Endodermal cell (in vitro differentiated cells): ENCODE results near the gene TM4SF4. TPM values are rescaled to one million over a fixed set of nuclear protein-coding genes. Genes with fewer than 3 reads are reported as not detected.

Experiments
- DNase-seq: peaks from one replicate; pipeline ENCODE4 v3.0.0-alpha.2; 2017
- H3K27ac ChIP-seq: 2 replicates; pipeline ENCODE4 v1.5.1; 2013; ENCODE audit warnings: mild to moderate bottlenecking, low read depth, low read length, moderate library complexity
- H3K27me3 ChIP-seq: 2 replicates; pipeline ENCODE4 v1.6.1; 2013; ENCODE audit warnings: mild to moderate bottlenecking, low read length, moderate library complexity; ENCODE audit not compliant: insufficient read depth, control insufficient read depth, poor library complexity, severe bottlenecking
- H3K36me3 ChIP-seq: 2 replicates; pipeline ENCODE4 v1.7.0; 2013; ENCODE audit warnings: mild to moderate bottlenecking, low read length, moderate library complexity; ENCODE audit not compliant: control insufficient read depth, insufficient read depth
- H3K4me1 ChIP-seq: one replicate; pipeline ENCODE4 v1.7.0; 2013; ENCODE audit warnings: low read length; ENCODE audit not compliant: control insufficient read depth, insufficient read depth
- H3K4me3 ChIP-seq: 2 replicates; pipeline ENCODE4 v1.5.1; 2013; ENCODE audit warnings: mild to moderate bottlenecking, low read length, moderate library complexity
- H3K9ac ChIP-seq: 2 replicates; pipeline ENCODE4 v1.6.1; 2013; ENCODE audit warnings: mild to moderate bottlenecking, low read length, moderate library complexity; ENCODE audit not compliant: poor library complexity, severe bottlenecking; ENCODE audit errors: extremely low read depth
- H3K9me3 ChIP-seq: 2 replicates; pipeline ENCODE4 v1.6.1; 2013; ENCODE audit warnings: mild to moderate bottlenecking, low read length, moderate library complexity; ENCODE audit not compliant: control insufficient read depth
- H3K27ac Mint-ChIP-seq: 2 replicates; pipeline ENCODE4 v1.8.0; 2020; ENCODE audit warnings: mixed read lengths
- H3K27me3 Mint-ChIP-seq: 2 replicates; pipeline ENCODE4 v1.8.0; 2021; ENCODE audit warnings: mild to moderate bottlenecking, mixed read lengths; ENCODE audit not compliant: insufficient read depth
- H3K36me3 Mint-ChIP-seq: 2 replicates; pipeline ENCODE4 v1.8.0; 2020; ENCODE audit warnings: low read depth, mixed read lengths
- H3K4me1 Mint-ChIP-seq: 2 replicates; pipeline ENCODE4 v1.8.0; 2020; ENCODE audit warnings: mixed read lengths
- H3K4me3 Mint-ChIP-seq: 2 replicates; pipeline ENCODE4 v1.8.0; 2020; ENCODE audit warnings: mild to moderate bottlenecking, moderate library complexity, mixed read lengths
- H3K9me3 Mint-ChIP-seq: 2 replicates; pipeline ENCODE4 v1.8.0; 2020; ENCODE audit warnings: mild to moderate bottlenecking, mixed read lengths
- CTCF ChIP-seq: fragments of 200-600 bp; sonication (generic); conservative IDR thresholded peaks from 2 replicates; pipeline ENCODE4 v1.5.0; 2021; ENCODE audit warnings: antibody characterized with exemption, mild to moderate bottlenecking
- WGBS, 2 experiments: methylation state at CpG; one replicate each; pipeline versions ENCODE4 v1.1.5 to v1.1.7; 2013; ENCODE audit warnings: missing lambda C conversion rate in 2 of 2, mixed read lengths in 1 of 2; ENCODE audit not compliant: insufficient coverage in 1 of 2, insufficient read length in 1 of 2; 5-methylcytosine and 5-hydroxymethylcytosine counted together
- total RNA-seq, 2 donors: library from RNA; stranded (reverse); fragmentation: NEBNext Ultra II Directional in 1 of 2; extraction: Animal tissue kit (Norgen Biotek cat#: 25700) in 1 of 2; gene quantifications; 2 replicates in 1 of 2; 3 replicates in 1 of 2; pipeline ENCODE4 v1.2.1, GENCODE V29; 2021

The TM4SF4 gene
- total RNA-seq, 2 donors from 2014 or later, result not detected

- H3K27me3 ChIP-seq, result no peaks in the 10 kb centered on the region
- no peak overlapping the region for H3K9ac ChIP-seq
- 50 to 62% methylated on average over 2 to 3 of the region's 3 CpGs for WGBS, 2 experiments
- peaks cover 35% of the 10 kb centered on the region for H3K9me3 Mint-ChIP-seq
- no peak overlapping the region for H3K4me3 Mint-ChIP-seq
- peaks cover 23% of the 10 kb centered on the region for H3K9me3 ChIP-seq
- no peak overlapping the region for H3K27ac ChIP-seq
- H3K36me3 Mint-ChIP-seq, result no peaks in the 10 kb centered on the region
- no peaks in the 10 kb centered on the region for H3K36me3 ChIP-seq
- H3K4me1 ChIP-seq, result no peaks in the 10 kb centered on the region
- no peak overlapping the region for H3K27ac Mint-ChIP-seq
- no peak overlapping the region for H3K4me3 ChIP-seq
- no peak for DNase-seq
- no peak for TF ChIP-seq CTCF
- H3K4me1 Mint-ChIP-seq, result peaks cover 2% of the 10 kb centered on the region
- no peaks in the 10 kb centered on the region for H3K27me3 Mint-ChIP-seq
Measured at GRCh38 chr3:149448331-149448831, 26.1 kb upstream of the TM4SF4 start.

GRCh38 chr3:149449182-149449581 is 25.3 kb upstream of the TM4SF4 start:
- Mint-ChIP-seq H3K27me3 (no peaks in the 10 kb centered on the region), H3K9me3 (peaks cover 35% of the 10 kb centered on the region), H3K4me1 (peaks cover 2% of the 10 kb centered on the region), H3K4me3 (no peak overlapping the region), H3K36me3 (no peaks in the 10 kb centered on the region), H3K27ac (no peak overlapping the region)
- no peaks in the 10 kb centered on the region for H3K36me3 ChIP-seq
- H3K9me3 ChIP-seq, result peaks cover 23% of the 10 kb centered on the region
- no peak for TF ChIP-seq CTCF
- H3K9ac ChIP-seq, result no peak overlapping the region
- H3K4me1 ChIP-seq, result no peaks in the 10 kb centered on the region
- H3K27me3 ChIP-seq, result no peaks in the 10 kb centered on the region
- DNase-seq, result no peak
- 50 to 64% methylated on average over 2 to 3 of the region's 3 CpGs for WGBS, 2 experiments
- H3K27ac ChIP-seq, result no peak overlapping the region
- no peak overlapping the region for H3K4me3 ChIP-seq

- H3K9me3 Mint-ChIP-seq, result peaks cover 35% of the 10 kb centered on the region
- H3K4me1 ChIP-seq, result no peaks in the 10 kb centered on the region
- no peak overlapping the region for H3K4me3 Mint-ChIP-seq
- H3K4me3 ChIP-seq, result no peak overlapping the region
- H3K27me3 ChIP-seq, result no peaks in the 10 kb centered on the region
- H3K4me1 Mint-ChIP-seq, result peaks cover 2% of the 10 kb centered on the region
- DNase-seq, result peak; percentile 67
- 69% methylated on average over 4 of the region's 4 CpGs; no CpG with 5 or more reads in 1 of the 2 experiments for WGBS, 2 experiments
- no peaks in the 10 kb centered on the region for H3K36me3 Mint-ChIP-seq
- no peaks in the 10 kb centered on the region for H3K36me3 ChIP-seq
- no peak overlapping the region for H3K27ac ChIP-seq
- H3K9ac ChIP-seq, result no peak overlapping the region
- no peak for TF ChIP-seq CTCF
- no peak overlapping the region for H3K27ac Mint-ChIP-seq
- peaks cover 23% of the 10 kb centered on the region for H3K9me3 ChIP-seq
- H3K27me3 Mint-ChIP-seq, result no peaks in the 10 kb centered on the region
Measured at GRCh38 chr3:149449799-149450198, 24.7 kb upstream of the TM4SF4 start.
